Measurements from ENCODE around the gene CELSR3.

GRCh38 chr3:48636149-48636655, 26.5 kb downstream of the CELSR3 start:
- TF ChIP-seq YY1 (IDR thresholded peaks at IDR 0.05) (no peak), CTCF (IDR thresholded peaks at IDR 0.05; ENCODE audit: low read depth, low read length, missing input control) (no peak), REST (IDR thresholded peaks at IDR 0.05) (no peak), EGR1 (IDR thresholded peaks at IDR 0.05; ENCODE audit: low read depth in 2 of 2) (no peak), GABPA (IDR thresholded peaks at IDR 0.05 in 1 of 2, conservative IDR thresholded peaks at IDR 0.05 in 1 of 2) (no peak), FOXA1 (IDR thresholded peaks at IDR 0.05) (no peak), SP1 (IDR thresholded peaks at IDR 0.05) (no peak), ZBTB33 (IDR thresholded peaks at IDR 0.05) (no peak), MAX (IDR thresholded peaks at IDR 0.05) (no peak), ATF3 (IDR thresholded peaks at IDR 0.05) (no peak)
